ENCODE data around the gene GABRB1.

- TF ChIP-seq CTCF (IDR thresholded peaks at IDR 0.05) (no peak), POLR2A (IDR thresholded peaks at IDR 0.05) (no peak)
Measured at GRCh38 chr4:47382846-47383360, 351.5 kb downstream of the GABRB1 start.
